Activated effector memory CD4-positive, alpha-beta T cell treated with Interleukin-2 at 50 U/mL for 16 hours (primary cell): ENCODE results near the gene GPR37L1.
"Not testable (repeated sequence)": the region's sequence is repeated elsewhere in the genome, so short reads cannot be mapped to it uniquely, and the experiment has no call there.

Experiments
- DNase-seq: peaks from one replicate; pipeline ENCODE4 v3.0.0-alpha.2; 2020

Gene GPR37L1

GRCh38 chr1:202111589-202111988 lies 11.1 kb upstream of the GPR37L1 start:
- not testable (repeated sequence) for DNase-seq

- DNase-seq = no peak
These were observed 9.6 kb upstream of the GPR37L1 start for GRCh38 chr1:202112859-202113689.

DNA sequence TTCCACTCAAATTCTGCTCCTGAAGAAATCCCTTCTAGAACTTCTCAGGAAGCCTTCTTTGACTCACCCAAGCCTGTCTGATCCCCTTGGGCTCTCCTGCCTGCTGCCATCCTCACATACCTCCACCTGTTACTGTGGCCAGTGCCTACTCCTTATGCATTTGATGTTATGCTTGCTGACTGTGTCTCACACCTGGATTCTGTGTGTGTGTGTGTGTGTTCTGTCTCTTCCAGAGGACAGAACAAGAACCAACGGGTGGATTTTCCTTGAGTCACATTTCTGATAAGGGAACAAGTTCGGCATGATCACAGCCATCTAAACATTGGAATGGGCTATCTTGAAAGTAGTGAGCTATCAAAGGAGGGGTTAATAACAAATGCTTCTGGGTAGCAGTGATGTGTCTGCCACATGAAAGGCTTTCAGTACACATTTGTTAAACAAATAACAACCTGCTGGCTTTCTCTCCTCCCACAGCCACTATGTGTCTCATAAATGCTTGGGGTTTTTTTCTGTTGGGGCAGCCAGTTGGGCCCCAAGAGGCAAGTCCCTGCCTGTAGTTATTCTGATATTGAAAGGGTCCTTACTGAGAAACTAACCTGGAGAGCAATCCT lies 8.9 kb upstream of the GPR37L1 start:
- no peak for DNase-seq

- DNase-seq = no peak
These were observed 6.4 kb upstream of the GPR37L1 start for GRCh38 chr1:202116287-202116686.

GRCh38 chr1:202117898-202118371 lies 4.8 kb upstream of the GPR37L1 start:
- no peak for DNase-seq

GRCh38 chr1:202121006-202121405 lies 1.7 kb upstream of the GPR37L1 start:
- no peak for DNase-seq

GRCh38 chr1:202123336-202123813 lies 658 bp downstream of the GPR37L1 start:
- no peak for DNase-seq

DNA sequence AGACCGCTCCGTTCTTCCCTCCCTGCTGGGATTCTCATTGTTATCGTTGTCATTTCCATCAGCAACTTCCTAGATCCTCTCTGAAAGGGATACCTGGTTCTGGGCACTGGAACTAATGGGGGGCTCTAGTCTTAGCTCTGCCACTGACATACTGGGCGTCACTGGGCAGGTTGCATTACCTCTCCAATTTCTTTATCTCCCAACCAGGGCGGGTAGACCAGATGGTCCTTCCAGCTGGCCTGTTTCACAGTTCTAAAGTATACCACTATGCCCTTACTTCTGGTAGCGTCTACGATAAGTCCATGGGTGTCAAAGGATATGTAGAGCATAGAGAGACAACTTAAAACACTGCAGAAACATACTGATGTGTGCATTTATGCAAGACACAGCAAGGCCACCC lies 1.4 kb downstream of the GPR37L1 start:
- DNase-seq = no peak

DNA sequence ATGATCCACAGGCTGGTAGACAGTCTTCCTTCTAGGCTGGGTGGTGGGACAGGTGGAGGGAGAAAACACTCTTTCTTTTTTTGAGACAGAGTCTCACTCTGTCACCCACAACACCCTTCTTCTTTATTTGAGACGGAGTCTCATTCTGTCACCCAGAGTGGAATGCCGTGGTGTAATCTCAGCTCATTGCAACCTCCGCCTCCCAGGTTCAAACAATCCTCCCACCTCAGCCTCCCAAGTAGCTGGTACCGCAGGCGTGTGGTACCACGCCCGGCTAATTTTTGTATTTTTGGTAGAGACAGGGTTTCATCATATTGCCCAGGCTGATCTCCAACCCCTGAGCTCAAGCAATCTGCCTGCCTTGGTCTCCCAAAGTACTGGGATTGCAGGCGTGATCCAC lies 2.9 kb downstream of the GPR37L1 start:
- no peak for DNase-seq

GRCh38 chr1:202126426-202126825 lies 3.7 kb downstream of the GPR37L1 start:
- DNase-seq = no peak

DNA sequence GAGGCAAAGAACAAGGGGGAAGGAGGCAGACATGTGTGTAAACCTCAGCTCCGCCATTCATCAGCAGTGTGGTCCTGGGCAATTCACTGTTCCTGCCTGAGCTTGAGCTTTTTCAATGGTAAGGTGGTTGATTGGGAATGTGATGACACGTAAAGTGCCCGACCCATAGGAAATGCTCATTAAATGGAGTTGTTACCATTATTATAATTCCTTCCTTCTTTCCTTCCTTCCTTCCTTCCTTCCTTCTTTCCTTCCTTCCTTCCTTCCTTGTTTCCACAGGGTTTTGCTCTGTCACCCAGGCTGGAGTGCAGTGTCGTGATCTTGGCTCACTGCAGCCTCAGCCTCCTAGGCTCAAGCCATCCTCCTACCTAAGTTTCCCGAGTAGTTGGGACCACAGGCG lies 4.3 kb downstream of the GPR37L1 start:
- DNase-seq = no peak

GRCh38 chr1:202127836-202128622 lies 5.3 kb downstream of the GPR37L1 start:
- no peak for DNase-seq

DNA sequence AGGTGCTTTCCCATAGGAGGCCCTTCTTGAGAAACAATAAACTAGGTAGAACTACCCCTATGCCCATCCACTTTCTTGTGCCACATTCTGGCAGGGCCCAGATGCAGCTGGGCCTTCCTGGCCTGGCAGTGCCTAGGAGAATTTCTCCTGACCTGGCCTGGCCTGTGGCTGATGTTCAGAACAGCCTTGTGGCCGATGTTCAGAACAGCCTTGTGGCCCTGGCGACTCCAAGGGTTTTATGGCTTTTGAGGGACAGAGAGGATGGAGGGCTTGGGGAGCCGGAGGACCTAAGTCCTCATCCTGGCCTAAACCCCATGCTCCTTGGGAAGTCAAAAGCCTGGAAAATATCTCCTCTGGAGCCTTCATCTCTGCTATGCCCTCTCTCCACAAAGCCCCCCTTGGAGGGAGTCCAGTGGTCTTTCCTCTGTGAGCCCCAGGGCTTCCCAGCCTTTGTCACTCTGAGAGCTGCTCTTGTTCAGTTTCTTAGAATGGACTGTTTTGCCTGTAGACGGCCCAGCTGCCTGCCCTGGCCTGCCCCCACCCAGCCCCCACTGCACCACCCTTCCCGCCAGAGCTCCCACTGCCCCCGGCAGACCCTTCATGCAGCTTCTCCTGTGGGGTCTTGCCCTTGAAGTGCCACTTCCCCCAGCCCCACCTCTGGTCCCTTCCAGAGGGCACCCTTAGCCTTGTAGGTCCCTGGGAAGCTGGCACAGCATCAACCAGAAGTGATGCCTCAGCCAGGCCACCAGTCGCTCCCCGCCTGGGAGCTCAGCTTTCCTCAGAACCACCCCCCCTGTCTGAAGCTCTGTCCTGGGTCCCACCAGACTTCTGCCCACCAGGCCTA lies 7.0 kb downstream of the GPR37L1 start:
- DNase-seq = no peak

GRCh38 chr1:202130297-202130721 lies 7.6 kb downstream of the GPR37L1 start:
- DNase-seq = no peak

- DNase-seq = no peak
These were observed 8.3 kb downstream of the GPR37L1 start for GRCh38 chr1:202130816-202131522.

GRCh38 chr1:202131956-202132821 lies 9.5 kb downstream of the GPR37L1 start:
- no peak for DNase-seq

- DNase-seq = no peak
These were observed 10.3 kb downstream of the GPR37L1 start for GRCh38 chr1:202133001-202133400.

GRCh38 chr1:202133496-202133895 lies 10.8 kb downstream of the GPR37L1 start:
- no peak for DNase-seq

DNA sequence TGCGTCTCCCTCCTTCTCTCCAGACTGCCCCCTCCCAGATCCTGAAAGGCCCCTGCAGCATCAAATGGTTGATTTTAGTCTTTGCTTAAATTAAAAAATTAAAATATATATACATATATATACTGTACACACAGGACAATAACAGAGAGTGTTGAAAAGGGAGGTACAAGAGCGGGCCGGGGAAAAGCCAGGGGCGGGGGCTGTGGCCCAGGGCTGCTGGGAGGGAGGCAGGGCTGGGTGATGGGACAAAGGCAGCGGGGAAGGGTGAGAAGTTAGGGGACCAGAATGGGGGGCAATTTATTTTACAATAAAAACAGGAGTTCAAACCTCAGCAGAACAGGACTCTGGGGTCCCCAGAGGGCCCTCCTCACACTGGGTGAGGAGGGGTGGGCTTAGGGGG lies 11.3 kb downstream of the GPR37L1 start:
- no peak for DNase-seq

GRCh38 chr1:202134645-202135172 lies 12.0 kb downstream of the GPR37L1 start:
- DNase-seq = no peak
